GM18907 (cell line): ENCODE results near the gene LDLRAD4.

ENCODE experiments used
- ATAC-seq: cut with Tn5 transposase; IDR thresholded peaks from one replicate; pipeline ENCODE4 v1.9.1; 2021; ENCODE audit warnings: mild to moderate bottlenecking, moderate library complexity; ENCODE audit not compliant: unreplicated experiment

LDLRAD4 gene

DNA sequence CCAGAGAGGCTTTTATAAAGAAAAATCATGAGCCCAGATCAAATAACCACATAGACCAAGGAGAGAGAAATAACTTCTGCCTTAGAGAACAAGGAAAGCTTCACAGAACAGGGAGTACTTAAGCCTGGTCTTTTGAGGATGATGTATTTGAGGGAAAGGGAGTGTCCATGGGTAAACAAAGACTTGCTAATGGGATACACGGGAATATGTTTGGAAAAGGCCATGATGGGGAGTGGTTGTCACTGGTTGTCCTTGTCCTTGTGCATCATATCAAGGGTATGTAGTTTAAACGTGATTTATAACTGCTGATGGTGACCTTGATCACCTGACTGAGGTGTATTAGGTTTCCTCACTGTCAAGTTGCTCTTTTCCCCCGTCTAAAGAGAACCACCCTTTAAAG lies 337.9 kb downstream of the LDLRAD4 start:
- ATAC-seq: no peak

DNA sequence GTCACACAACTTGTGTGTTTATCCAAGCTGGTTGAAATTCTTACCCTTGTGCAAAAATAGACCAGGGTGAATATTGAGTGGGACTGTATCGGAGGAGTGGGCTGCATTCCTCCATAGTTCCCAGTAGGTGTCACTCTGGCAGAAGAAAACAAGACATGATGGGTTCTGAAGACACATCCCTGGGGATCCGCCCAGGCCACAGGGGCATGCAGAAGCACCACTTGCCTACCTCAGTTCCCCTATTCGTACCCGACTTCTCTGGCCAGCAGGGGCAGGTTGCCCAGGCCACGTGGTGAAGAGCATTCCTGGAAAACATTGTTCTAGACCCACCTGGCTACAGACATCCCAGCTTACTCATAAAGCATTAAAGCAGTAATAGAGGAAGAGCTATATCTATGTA lies 339.6 kb downstream of the LDLRAD4 start:
- peak; percentile 53 for ATAC-seq

- ATAC-seq: no peak
Measured at GRCh38 chr18:13558790-13559189, 340.2 kb downstream of the LDLRAD4 start.

DNA sequence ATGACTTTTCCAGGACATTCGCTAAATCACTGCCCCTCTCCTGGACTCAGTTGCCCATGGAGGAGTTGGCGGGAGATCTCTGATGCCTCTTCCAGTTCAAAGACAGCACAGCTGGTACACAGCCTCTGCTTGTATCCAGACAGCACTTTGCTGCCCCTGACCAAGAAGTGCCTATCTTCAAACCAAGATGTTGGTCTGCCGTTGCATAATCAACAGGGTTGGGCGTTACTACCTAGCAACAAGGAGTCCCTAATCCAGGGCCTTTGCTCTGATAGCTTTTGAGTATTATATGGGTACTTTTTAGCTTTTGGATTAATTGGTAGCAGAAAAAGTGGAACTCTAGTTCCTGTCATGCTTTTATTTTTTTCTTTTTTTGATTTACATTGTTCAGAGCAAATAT lies 341.2 kb downstream of the LDLRAD4 start:
- ATAC-seq: no peak

- ATAC-seq: no peak
Measured at GRCh38 chr18:13560306-13560705, 341.7 kb downstream of the LDLRAD4 start.

GRCh38 chr18:13562494-13563029 lies 344.0 kb downstream of the LDLRAD4 start:
- ATAC-seq: peak; percentile 64

DNA sequence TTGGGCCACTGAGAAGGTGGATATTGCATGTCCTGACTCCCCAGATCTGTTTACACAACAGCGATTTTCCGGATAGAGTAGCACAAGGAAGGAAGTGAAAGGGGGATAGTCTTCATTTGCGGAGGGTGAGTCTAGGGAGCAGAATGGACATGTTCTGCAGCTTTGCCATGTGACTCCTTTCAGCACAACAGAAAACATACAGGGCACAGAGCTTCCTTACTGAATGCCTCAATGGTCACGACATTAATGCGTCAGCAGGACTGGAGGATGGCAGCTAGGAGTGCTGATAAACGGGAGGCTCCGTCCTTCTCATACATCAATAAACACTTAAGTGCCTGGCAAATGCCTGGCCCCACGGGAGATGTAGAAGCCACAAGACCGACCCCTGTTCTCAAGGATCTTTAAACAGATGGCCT lies 344.8 kb downstream of the LDLRAD4 start:
- no peak for ATAC-seq

DNA sequence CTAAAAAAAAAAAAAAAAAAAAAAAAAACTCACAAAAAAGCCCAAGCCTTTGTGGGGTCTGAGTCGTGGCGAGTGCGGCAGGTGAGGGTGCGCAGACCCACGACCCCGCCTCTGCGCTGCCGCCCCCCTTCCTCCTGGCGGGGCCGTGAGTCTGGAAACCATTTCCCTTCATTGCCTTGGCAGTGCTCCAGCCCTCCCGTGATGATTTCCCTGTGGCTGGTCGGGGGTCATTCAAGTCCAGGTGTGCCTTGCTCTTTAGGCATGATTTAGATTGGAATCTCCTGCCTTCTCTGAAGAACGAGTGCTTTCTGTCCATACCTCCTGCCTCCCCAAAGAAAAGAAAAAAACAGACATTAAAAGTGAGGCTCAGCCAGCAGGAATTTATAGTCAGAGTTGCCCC lies 346.0 kb downstream of the LDLRAD4 start:
- no peak for ATAC-seq

GRCh38 chr18:13565228-13565627 lies 346.7 kb downstream of the LDLRAD4 start:
- ATAC-seq: no peak

- peak; percentile 57 for ATAC-seq
Measured at GRCh38 chr18:13566941-13567746, 348.6 kb downstream of the LDLRAD4 start.

GRCh38 chr18:13568443-13569392 lies 350.2 kb downstream of the LDLRAD4 start:
- peak; percentile 57 for ATAC-seq

GRCh38 chr18:13570216-13570615 lies 351.7 kb downstream of the LDLRAD4 start:
- no peak for ATAC-seq

DNA sequence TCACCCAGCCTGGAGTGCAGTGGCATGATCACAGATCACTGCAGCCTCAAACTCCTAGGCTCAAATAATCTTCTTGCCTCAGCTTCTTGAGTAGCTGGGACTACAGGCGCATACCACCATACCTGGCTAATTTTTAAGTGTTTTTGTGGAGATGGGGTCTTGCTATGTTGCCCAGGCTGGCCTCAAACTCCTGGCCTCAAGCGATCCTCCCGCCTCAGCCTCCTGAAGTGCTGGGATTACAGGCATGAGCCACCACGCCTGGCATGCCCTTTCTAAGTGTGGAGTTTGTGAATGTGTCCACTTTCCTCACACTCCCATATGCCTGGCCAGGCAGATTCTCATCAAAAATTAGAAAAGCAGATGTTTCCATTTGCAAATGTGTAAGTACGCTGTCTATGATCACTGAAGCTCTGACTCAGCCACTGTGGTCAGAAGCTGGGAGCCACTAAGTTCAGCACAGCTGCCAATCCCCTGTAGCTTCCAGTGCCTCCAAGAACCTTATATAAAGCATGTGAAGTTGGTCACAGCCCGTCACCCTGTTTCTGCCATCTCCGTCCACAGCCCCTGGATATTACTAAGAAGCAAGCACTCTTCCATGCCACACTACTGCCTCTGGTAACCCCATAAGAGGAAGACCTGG lies 352.4 kb downstream of the LDLRAD4 start:
- no peak for ATAC-seq

GRCh38 chr18:13572148-13572547 lies 353.6 kb downstream of the LDLRAD4 start:
- no peak for ATAC-seq

- ATAC-seq: no peak
Measured at GRCh38 chr18:13572721-13573120, 354.2 kb downstream of the LDLRAD4 start.

- ATAC-seq: no peak
Measured at GRCh38 chr18:13573750-13574149, 355.2 kb downstream of the LDLRAD4 start.

DNA sequence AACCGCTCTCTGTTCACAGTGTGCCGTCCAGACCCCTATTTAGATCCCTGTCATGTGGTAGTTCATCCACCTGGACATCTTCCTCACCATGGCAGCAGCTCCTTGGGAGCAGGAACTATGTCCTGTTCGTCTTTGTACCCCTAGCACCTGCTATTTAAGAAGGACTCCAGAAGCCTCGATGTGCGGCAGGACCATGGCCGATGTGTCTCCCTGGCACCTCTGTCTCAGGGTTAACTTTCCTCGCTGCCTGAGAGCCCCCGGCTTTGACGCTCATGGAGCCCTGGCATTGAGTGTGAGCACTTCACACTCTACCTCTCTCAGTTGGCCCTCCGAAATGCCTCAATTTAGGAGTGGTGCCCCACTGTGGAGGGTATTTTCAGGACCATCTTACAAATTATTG lies 355.8 kb downstream of the LDLRAD4 start:
- ATAC-seq: no peak

- ATAC-seq: no peak
Measured at GRCh38 chr18:13574761-13575160, 356.2 kb downstream of the LDLRAD4 start.

GRCh38 chr18:13576598-13576997 lies 358.0 kb downstream of the LDLRAD4 start:
- peak; percentile 27 for ATAC-seq

GRCh38 chr18:13577091-13577697 lies 358.6 kb downstream of the LDLRAD4 start:
- peak; percentile 87 for ATAC-seq

DNA sequence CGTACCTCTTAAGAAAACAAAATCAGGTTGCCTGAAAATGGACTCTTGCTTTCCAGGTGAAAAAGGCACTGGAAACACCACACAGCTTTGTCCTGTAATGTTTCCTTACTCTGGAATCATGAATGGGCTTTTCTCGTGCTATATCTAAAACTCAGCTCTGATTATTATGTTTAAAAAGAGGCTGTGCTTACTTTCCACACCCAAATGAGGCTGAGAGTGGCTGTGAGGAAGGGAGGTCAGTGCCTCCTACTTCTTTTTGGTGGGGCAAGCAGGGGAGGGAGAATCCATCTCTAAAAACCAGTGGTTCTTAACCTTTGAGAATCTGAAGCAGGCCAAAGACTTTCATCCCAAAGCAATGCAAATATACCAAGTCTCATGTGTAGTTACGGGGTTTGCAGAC lies 359.2 kb downstream of the LDLRAD4 start:
- ATAC-seq: no peak
